AG10803 (cell line): ENCODE results near the gene SIX2.

Source experiments
- DNase-seq: peaks from one replicate; pipeline ENCODE4 v3.0.0; 2010; ENCODE audit warnings: low read depth
- H3K4me3 ChIP-seq: 2 replicates; pipeline ENCODE4 v1.5.1; 2011; ENCODE audit warnings: mild to moderate bottlenecking, low read length, control low read depth
- CTCF ChIP-seq: conservative IDR thresholded peaks from 2 replicates; pipeline ENCODE4 v1.5.1; 2011; ENCODE audit warnings: mild to moderate bottlenecking, low read length, control low read depth, inconsistent platforms

SIX2 gene

GRCh38 chr2:45024097-45024496 is 14.8 kb upstream of the SIX2 start:
- no peak for DNase-seq
- no peak for TF ChIP-seq CTCF
- H3K4me3 ChIP-seq: no peak overlapping the region

- TF ChIP-seq CTCF: no peak
- no peak overlapping the region for H3K4me3 ChIP-seq
- no peak for DNase-seq
These were observed 11.2 kb upstream of the SIX2 start for GRCh38 chr2:45020439-45020838.

- DNase-seq: no peak
- TF ChIP-seq CTCF: no peak
- no peak overlapping the region for H3K4me3 ChIP-seq
These were observed 8.8 kb upstream of the SIX2 start for GRCh38 chr2:45018023-45018422.

GRCh38 chr2:45014831-45015230 is 5.6 kb upstream of the SIX2 start:
- no peak for TF ChIP-seq CTCF
- no peak for DNase-seq
- no peak overlapping the region for H3K4me3 ChIP-seq

GRCh38 chr2:45014016-45014702 is 4.9 kb upstream of the SIX2 start:
- no peak overlapping the region; the same call in 1 of the 2 replicates for H3K4me3 ChIP-seq
- TF ChIP-seq CTCF: peak; percentile 26; the same call in 1 of the 2 replicates
- peak; percentile 36 for DNase-seq

GRCh38 chr2:45013229-45014015 is 4.2 kb upstream of the SIX2 start:
- no peak overlapping the region for H3K4me3 ChIP-seq
- no peak for TF ChIP-seq CTCF
- no peak for DNase-seq

- no peak overlapping the region for H3K4me3 ChIP-seq
- DNase-seq: no peak
- TF ChIP-seq CTCF: no peak
These were observed 3.5 kb upstream of the SIX2 start for GRCh38 chr2:45012733-45013132.
